Prostate gland (tissue), 2 donors: ENCODE measurements around the gene SRRM4.

Experiments used
- CTCF ChIP-seq, 4 experiments: fragments of 200-600 bp in 2 of 4; fragments of 450-650 bp in 2 of 4; sonication (generic) in 2 of 4; IDR thresholded peaks; 1 replicate in 3 of 4; 2 replicates in 1 of 4; pipeline ENCODE4 v1.5.1; 2016 to 2019; ENCODE audit warnings: antibody characterized with exemption in 4 of 4, mild to moderate bottlenecking in 2 of 4, moderate library complexity in 2 of 4
- POLR2AphosphoS5 ChIP-seq: sonication (generic); formaldehyde crosslinking; IDR thresholded peaks from one replicate; pipeline ENCODE4 v1.6.1; 2017; ENCODE audit warnings: antibody characterized with exemption

GRCh38 chr12:119179335-119180021, 198.1 kb downstream of the SRRM4 start:
- TF ChIP-seq POLR2AphosphoS5 (no peak), CTCF (IDR thresholded peaks at IDR 0.05) (no peak)
